Caco-2 (cell line): ENCODE data around the gene FRZB. TPM values are rescaled to one million over a fixed set of nuclear protein-coding genes. Genes with fewer than 3 reads are reported as not detected.

Experiments
- BruUV-seq: library from RNA; stranded (reverse); fragments of 400-500 nt; replicated peaks from 2 replicates; lab custom pipeline; 2021; lab: Mats Ljungman, UMichigan
- CTCF ChIA-PET: fragments of 300-600 bp; sonication (Branson Sonifier 250); formaldehyde crosslinking; loops from one replicate; lab custom pipeline; 2022; ENCODE audit warnings: antibody characterized with exemption; lab: Charles Lee
- POLR2A ChIA-PET: fragments of 300-600 bp; sonication (Branson Sonifier 250); formaldehyde crosslinking; loops from one replicate; lab custom pipeline; 2022; ENCODE audit warnings: antibody characterized with exemption; lab: Charles Lee
- DNase-seq, 2 experiments: peaks; one replicate each; pipeline versions ENCODE4 v3.0.0 to v3.0.0-alpha.2; 2020 to 2022
- H3K27me3 ChIP-seq: replicated peaks from 2 replicates; pipeline ENCODE4 v1.6.0; 2011; ENCODE audit warnings: low read length; ENCODE audit not compliant: control insufficient read depth, insufficient read depth
- H3K36me3 ChIP-seq: 2 replicates; pipeline ENCODE4 v1.5.1; 2011; ENCODE audit warnings: low read length; ENCODE audit not compliant: control insufficient read depth, insufficient read depth
- H3K4me1 ChIP-seq: fragments of 250-450 bp; sonication (Bioruptor Pico); 2 replicates; pipeline ENCODE4 v1.5.1; 2020; ENCODE audit warnings: mild to moderate bottlenecking
- H3K4me3 ChIP-seq: 2 replicates; pipeline ENCODE4 v1.5.1; 2011; ENCODE audit warnings: low read depth, mild to moderate bottlenecking, control low read depth, low read length
- H3K9me3 ChIP-seq: fragments of 250-450 bp; sonication (Bioruptor Pico); 2 replicates; pipeline ENCODE4 v1.5.1; 2020; ENCODE audit warnings: mild to moderate bottlenecking, moderate library complexity
- H3K27ac Mint-ChIP-seq: one replicate; pipeline ENCODE4 v1.8.0; 2022; ENCODE audit warnings: mixed read lengths; ENCODE audit not compliant: unreplicated experiment
- H3K27me3 Mint-ChIP-seq: one replicate; pipeline ENCODE4 v1.8.0; 2022; ENCODE audit warnings: mixed read lengths; ENCODE audit not compliant: insufficient read depth, unreplicated experiment
- H3K36me3 Mint-ChIP-seq: one replicate; pipeline ENCODE4 v1.8.0; 2022; ENCODE audit warnings: mild to moderate bottlenecking, mixed read lengths; ENCODE audit not compliant: insufficient read depth, unreplicated experiment
- H3K4me1 Mint-ChIP-seq: one replicate; pipeline ENCODE4 v1.8.0; 2022; ENCODE audit warnings: low read depth, mixed read lengths; ENCODE audit not compliant: unreplicated experiment
- H3K4me3 Mint-ChIP-seq: one replicate; pipeline ENCODE4 v1.8.0; 2022; ENCODE audit warnings: mild to moderate bottlenecking, moderate library complexity, mixed read lengths; ENCODE audit not compliant: unreplicated experiment
- H3K9me3 Mint-ChIP-seq: one replicate; pipeline ENCODE4 v1.8.0; 2022; ENCODE audit warnings: mixed read lengths; ENCODE audit not compliant: unreplicated experiment
- intact Hi-C: fragments of 100-400 bp; cut with micrococcal nuclease; formaldehyde crosslinking; loops from one replicate; pipeline ENCODE4 v1.10.0; 2022; ENCODE audit not compliant: unreplicated experiment
- total RNA-seq: library from RNA; stranded (reverse); gene quantifications from 2 replicates; pipeline ENCODE4 v1.2.3, GENCODE V29; 2022
- TF ChIP-seq, protein P1 (sequence below), 2 experiments: fragments of 200-600 bp in 1 of 2; IDR thresholded peaks; 1 replicate in 1 of 2; 2 replicates in 1 of 2; pipeline versions ENCODE4 v1.5.1 to v1.8.0; 2011 to 2022; ENCODE audit warnings: antibody characterized with exemption in 1 of 2, control low read depth in 1 of 2, inconsistent platforms in 1 of 2, low read depth in 1 of 2, low read length in 1 of 2, mild to moderate bottlenecking in 1 of 2, moderate library complexity in 1 of 2; ENCODE audit not compliant: insufficient read depth in 1 of 2, severe bottlenecking in 1 of 2, unreplicated experiment in 1 of 2

Gene FRZB
- total RNA-seq, 1 experiment from 2014 or later: not detected

DNA sequence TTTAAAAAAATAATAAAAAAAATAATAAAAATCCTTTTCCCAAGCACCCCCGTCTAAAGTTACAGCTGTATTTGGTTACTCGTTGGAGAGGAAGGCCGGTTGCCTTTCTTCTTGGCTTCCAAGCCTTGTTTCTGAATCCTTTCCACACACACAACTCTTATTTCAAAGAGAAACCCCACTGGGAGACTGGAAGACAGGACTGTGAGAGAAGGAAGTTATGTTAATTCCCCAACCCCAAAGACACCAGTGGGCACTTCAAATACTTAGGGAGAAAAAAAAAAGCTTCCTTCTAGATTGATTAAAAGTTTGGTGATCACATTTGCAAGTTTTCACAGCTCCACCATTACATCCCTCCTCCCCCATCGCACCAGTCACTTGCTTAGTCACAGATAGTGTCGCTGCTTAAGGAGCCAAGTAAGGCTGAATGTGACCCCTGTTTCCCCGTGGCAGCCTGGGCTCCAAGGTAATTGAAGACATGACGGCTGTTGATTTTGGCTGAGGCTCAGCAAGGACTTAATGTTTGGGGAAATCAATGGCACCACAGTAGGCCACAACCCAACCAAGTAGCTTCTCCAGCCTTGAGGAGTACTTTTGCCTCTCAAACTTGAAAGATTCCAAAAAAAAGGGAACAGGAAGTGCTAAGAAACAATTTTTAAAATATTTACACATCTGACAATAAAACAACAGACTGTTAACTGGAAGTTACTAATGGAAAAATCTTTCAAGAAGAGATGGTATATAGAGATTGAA lies 40.8 kb upstream of the FRZB start:
- H3K27ac Mint-ChIP-seq: no peak overlapping the region
- Histone ChIP-seq H3K4me3 (no peak overlapping the region), H3K4me1 (no peaks in the 10 kb centered on the region), H3K9me3 (no peaks in the 10 kb centered on the region), H3K36me3 (peaks cover 2% of the 10 kb centered on the region; the same call in 1 of the 2 replicates), H3K27me3 (no peaks in the 10 kb centered on the region)
- ChIA-PET POLR2A (no interaction called here), CTCF (interaction anchor here (0.5 to 0.6 kb wide), 2 partner anchors 16 to 81 kb away, joined by 3 to 6 read pairs; no protein-coding TSS in a partner anchor)
- no peak for DNase-seq
- peaks cover 21% of the 10 kb centered on the region for H3K36me3 Mint-ChIP-seq
- H3K27me3 Mint-ChIP-seq: no peaks in the 10 kb centered on the region
- intact Hi-C loops: no loop called here
- no TSS peak for BruUV-seq
- TF ChIP-seq, protein P1, sequence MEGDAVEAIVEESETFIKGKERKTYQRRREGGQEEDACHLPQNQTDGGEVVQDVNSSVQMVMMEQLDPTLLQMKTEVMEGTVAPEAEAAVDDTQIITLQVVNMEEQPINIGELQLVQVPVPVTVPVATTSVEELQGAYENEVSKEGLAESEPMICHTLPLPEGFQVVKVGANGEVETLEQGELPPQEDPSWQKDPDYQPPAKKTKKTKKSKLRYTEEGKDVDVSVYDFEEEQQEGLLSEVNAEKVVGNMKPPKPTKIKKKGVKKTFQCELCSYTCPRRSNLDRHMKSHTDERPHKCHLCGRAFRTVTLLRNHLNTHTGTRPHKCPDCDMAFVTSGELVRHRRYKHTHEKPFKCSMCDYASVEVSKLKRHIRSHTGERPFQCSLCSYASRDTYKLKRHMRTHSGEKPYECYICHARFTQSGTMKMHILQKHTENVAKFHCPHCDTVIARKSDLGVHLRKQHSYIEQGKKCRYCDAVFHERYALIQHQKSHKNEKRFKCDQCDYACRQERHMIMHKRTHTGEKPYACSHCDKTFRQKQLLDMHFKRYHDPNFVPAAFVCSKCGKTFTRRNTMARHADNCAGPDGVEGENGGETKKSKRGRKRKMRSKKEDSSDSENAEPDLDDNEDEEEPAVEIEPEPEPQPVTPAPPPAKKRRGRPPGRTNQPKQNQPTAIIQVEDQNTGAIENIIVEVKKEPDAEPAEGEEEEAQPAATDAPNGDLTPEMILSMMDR (IDR thresholded peaks at IDR 0.05; ENCODE audit: insufficient read depth in 1 of 2, low read depth in 1 of 2, low read length in 1 of 2, severe bottlenecking in 1 of 2, unreplicated experiment in 1 of 2): no peak
- no peaks in the 10 kb centered on the region for H3K9me3 Mint-ChIP-seq
- H3K4me1 Mint-ChIP-seq: no peaks in the 10 kb centered on the region
- no peak overlapping the region for H3K4me3 Mint-ChIP-seq

DNA sequence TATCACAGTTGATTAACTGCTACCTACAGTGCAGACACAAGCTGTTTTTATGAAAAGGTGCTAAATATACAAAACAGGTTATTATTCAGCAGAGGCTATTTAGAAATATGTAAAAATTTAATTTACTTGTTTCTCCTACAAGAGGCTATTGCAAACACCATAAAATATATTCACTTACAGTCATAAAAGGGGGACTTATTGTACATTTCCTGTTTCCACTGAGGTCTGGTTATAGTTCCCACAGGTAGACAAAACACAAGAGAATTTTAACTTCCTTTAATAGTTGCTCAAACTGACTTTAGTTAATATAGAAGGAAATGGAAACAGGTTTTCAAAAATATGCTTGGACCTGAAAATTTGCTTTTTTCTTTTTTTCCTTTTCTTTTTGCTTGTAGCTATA lies 40.0 kb upstream of the FRZB start:
- H3K4me3 ChIP-seq: no peak overlapping the region
- intact Hi-C loops: no loop called here
- no peaks in the 10 kb centered on the region for H3K27me3 ChIP-seq
- Mint-ChIP-seq H3K4me1 (no peaks in the 10 kb centered on the region), H3K36me3 (peaks cover 21% of the 10 kb centered on the region), H3K4me3 (no peak overlapping the region), H3K9me3 (no peaks in the 10 kb centered on the region), H3K27me3 (no peaks in the 10 kb centered on the region), H3K27ac (no peak overlapping the region)
- H3K36me3 ChIP-seq: peaks cover 2% of the 10 kb centered on the region; the same call in 1 of the 2 replicates
- POLR2A ChIA-PET: interaction anchor here (0.6 kb wide), 1 partner anchor 71 kb away, joined by 4 read pairs; no protein-coding TSS in a partner anchor
- no peaks in the 10 kb centered on the region for H3K4me1 ChIP-seq
- no peak for DNase-seq
- CTCF ChIA-PET: no interaction called here
- no peaks in the 10 kb centered on the region for H3K9me3 ChIP-seq
- TF ChIP-seq, protein P1 (IDR thresholded peaks at IDR 0.05; ENCODE audit: insufficient read depth in 1 of 2, low read depth in 1 of 2, low read length in 1 of 2, severe bottlenecking in 1 of 2, unreplicated experiment in 1 of 2): no peak
- BruUV-seq: no TSS peak

DNA sequence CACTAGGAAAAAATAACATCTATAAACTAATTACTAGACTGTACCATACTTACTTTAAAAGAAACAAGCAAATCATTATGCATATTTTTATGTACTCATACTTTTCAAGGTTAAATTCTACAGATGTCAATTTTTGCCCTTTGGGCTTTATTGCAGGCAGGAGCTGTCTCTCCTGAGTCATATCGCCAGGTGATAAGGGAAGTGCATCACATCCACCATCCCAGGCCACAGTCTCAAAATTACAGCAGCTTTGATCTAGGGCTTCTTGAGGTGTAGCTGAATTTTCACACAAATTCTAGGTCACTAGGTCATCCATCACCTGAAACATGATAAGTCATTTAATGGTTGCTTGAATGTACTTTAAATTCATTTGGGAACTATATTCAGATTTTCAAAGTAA lies 38.4 kb upstream of the FRZB start:
- Mint-ChIP-seq H3K9me3 (peaks cover 10% of the 10 kb centered on the region), H3K4me3 (no peak overlapping the region), H3K27me3 (no peaks in the 10 kb centered on the region), H3K4me1 (peaks cover 7% of the 10 kb centered on the region), H3K27ac (no peak overlapping the region), H3K36me3 (peaks cover 10% of the 10 kb centered on the region)
- no peaks in the 10 kb centered on the region for H3K36me3 ChIP-seq
- no peaks in the 10 kb centered on the region for H3K27me3 ChIP-seq
- CTCF ChIA-PET: no interaction called here
- H3K4me1 ChIP-seq: peaks cover 9% of the 10 kb centered on the region
- no TSS peak for BruUV-seq
- intact Hi-C loops: no loop called here
- no peaks in the 10 kb centered on the region for H3K9me3 ChIP-seq
- POLR2A ChIA-PET: no interaction called here
- TF ChIP-seq, protein P1 (IDR thresholded peaks at IDR 0.05; ENCODE audit: insufficient read depth in 1 of 2, low read depth in 1 of 2, low read length in 1 of 2, severe bottlenecking in 1 of 2, unreplicated experiment in 1 of 2): no peak
- no peak for DNase-seq
- H3K4me3 ChIP-seq: no peak overlapping the region
